GM12864 (cell line): ENCODE results near the gene SUMF1.

Experiments used
- DNase-seq: peaks from one replicate; pipeline ENCODE4 v3.0.0-alpha.2; 2011; ENCODE audit warnings: low read depth
- H3K4me3 ChIP-seq: 2 replicates; pipeline ENCODE4 v1.5.1; 2011; ENCODE audit warnings: mild to moderate bottlenecking, low read depth, low read length, control low read depth
- TF ChIP-seq, protein P1 (sequence below): IDR thresholded peaks from 2 replicates; pipeline ENCODE4 v1.5.1; 2011; ENCODE audit warnings: low read depth, mild to moderate bottlenecking, moderate library complexity, low read length, control low read depth, inconsistent platforms; ENCODE audit errors: missing control alignments

Gene SUMF1

DNA sequence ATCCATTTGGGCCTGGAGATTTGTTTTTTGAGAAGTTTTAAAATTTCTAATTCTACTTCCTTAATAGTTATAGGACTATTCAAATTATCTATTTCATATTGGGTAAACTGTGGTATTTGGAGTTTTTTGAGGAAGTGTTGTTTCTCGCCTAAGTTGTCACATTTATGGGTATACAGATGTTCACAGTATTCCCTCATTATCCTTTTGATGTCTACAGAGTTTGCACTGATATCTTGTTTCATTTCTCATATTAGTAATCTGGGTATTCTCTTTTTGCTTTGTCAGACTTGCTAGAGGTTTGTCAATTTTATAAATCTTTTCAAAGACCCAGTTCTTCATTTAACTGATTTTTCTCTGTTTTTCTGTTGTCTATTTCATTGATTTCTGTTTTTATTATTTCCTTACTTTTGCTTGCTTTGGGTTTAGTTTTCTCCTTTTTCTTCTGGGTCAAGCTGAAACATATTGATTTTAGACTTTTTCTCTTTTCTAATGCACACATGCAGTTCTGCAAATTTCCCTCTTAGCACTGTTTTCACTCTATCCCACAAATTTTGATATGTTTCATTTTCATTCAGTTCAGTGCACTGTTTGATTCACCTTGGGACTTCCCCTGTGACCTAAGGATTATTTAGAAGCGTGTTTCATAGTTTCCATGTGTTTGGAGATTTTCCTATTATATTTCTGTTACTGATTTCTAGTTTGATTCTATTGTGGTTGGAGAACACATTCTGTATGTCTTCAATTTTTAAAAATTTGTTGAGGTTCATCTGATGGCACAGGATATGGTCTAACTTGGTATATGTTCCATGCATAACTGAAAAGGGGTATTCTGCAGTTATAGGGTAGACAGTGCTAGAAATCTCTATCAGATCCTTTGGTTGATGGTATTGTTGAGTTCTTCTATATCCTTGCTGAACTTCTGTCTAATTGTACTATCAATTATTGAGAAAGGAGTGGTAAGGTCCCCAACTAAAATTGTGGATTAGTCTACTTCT, 79.6 kb downstream of the SUMF1 start:
- DNase-seq = no peak
- TF ChIP-seq, protein P1, sequence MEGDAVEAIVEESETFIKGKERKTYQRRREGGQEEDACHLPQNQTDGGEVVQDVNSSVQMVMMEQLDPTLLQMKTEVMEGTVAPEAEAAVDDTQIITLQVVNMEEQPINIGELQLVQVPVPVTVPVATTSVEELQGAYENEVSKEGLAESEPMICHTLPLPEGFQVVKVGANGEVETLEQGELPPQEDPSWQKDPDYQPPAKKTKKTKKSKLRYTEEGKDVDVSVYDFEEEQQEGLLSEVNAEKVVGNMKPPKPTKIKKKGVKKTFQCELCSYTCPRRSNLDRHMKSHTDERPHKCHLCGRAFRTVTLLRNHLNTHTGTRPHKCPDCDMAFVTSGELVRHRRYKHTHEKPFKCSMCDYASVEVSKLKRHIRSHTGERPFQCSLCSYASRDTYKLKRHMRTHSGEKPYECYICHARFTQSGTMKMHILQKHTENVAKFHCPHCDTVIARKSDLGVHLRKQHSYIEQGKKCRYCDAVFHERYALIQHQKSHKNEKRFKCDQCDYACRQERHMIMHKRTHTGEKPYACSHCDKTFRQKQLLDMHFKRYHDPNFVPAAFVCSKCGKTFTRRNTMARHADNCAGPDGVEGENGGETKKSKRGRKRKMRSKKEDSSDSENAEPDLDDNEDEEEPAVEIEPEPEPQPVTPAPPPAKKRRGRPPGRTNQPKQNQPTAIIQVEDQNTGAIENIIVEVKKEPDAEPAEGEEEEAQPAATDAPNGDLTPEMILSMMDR = no peak
- H3K4me3 ChIP-seq = no peak overlapping the region

DNA sequence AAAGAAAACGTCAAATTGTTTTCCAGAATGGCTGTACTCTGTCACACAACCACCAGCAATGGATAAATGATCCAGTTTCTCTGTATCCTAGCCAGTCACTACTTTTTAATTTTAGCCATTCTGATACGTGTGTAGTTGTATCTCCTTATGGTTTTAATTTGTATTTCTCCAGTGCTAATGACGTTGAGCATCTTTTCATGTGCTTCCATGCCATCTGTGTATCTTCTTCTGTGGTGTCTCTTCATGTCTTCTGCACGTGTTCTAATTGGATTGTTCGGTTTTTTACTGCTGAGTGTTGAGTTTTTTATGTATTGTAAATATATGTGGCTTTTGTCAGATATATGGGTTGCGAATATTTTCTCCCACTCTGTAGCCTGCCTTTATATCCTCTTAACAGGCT, 81.9 kb downstream of the SUMF1 start:
- no peak for DNase-seq
- H3K4me3 ChIP-seq = no peak overlapping the region
- TF ChIP-seq, protein P1 = no peak

DNA sequence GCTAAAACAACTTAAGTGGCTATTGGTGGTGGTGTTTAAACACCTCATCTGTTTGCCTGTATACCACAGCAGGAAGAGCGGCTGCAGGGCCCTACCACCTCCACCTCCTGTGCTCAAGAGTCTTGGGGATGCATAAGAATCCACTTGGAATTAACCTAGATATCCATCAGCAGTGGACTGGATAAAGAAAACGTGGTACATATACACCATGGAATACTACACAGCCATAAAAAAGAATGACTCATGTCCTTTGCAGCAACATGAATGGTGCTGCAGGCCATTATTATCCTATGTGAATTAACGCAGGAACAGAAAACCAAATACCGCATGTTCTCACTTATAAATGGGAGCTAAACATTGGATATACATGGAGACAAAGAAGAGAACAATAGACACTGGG, 87.1 kb downstream of the SUMF1 start:
- H3K4me3 ChIP-seq = no peak overlapping the region

DNA sequence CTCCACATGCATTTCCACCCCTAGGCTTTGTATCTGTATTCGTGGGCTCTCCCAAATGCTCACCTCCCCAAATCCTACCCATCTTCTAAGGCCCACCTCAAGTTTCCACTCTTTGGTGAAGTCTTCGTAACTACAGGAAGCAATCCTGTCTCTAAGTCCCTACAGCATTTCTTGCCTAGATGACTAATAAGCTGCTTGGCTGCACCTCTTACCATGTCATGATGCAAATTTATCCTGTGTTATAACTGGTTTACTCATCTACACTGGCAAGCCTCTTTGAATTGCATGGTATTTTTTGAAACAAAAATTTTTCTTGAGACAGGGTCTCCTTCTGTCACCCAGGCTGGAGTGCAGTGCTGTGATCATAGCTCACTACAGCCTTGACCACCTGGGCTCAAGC, 90.6 kb downstream of the SUMF1 start:
- H3K4me3 ChIP-seq = no peak overlapping the region
- TF ChIP-seq, protein P1 = no peak
- no peak for DNase-seq

More for the DNA sequence above, 87.1 kb downstream of the SUMF1 start:
- TF ChIP-seq, protein P1 = no peak
- no peak for DNase-seq

DNA sequence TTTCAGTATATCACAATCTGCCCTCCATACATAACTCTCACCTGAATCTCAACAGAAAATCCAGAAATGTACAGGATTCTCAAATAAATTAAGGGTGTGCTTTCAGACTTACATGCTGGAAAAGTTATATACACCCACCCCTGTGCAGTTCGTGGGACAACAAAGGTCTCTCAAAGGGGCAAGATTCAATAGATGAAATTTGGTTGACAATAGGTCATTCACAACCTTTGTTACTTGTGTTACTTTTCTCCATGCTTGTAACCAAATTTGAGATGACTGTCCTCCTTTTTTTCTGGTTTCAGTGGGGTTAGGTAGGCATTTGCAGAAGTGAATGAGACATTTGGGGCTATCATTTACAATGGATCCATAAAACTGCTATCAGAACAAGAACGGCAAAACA, 91.2 kb downstream of the SUMF1 start:
- TF ChIP-seq, protein P1 = no peak
- H3K4me3 ChIP-seq = no peak overlapping the region
- no peak for DNase-seq

DNA sequence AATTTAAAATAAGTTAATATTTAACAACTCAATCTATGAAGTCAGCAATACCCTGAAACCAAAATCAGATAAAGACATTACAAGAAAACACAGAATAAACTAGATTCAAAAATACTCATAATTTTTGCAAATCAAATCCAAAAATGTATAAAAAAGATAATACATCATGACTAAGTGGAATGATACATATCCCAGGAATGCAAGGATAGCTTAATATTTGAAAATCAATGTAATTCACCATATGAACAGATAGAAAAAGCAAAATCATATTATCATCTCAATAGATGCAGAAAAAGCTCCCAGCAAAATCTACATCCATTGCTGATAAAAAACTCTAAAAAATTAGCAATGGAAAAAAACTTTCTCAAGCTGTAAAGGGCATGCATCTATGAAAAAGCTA, 93.4 kb downstream of the SUMF1 start:
- TF ChIP-seq, protein P1 = no peak
- H3K4me3 ChIP-seq = no peak overlapping the region
- no peak for DNase-seq
